ENCODE measurements around the gene POU2F3. TPM values are rescaled to one million over a fixed set of nuclear protein-coding genes. Genes with fewer than 3 reads are reported as not detected.
A peak's percentile ranks its signal among the peaks of the same experiment; 100 is the strongest.

POU2F3 gene
- total RNA-seq, 1 donor from 2014 or later, result 0.05 TPM

DNA sequence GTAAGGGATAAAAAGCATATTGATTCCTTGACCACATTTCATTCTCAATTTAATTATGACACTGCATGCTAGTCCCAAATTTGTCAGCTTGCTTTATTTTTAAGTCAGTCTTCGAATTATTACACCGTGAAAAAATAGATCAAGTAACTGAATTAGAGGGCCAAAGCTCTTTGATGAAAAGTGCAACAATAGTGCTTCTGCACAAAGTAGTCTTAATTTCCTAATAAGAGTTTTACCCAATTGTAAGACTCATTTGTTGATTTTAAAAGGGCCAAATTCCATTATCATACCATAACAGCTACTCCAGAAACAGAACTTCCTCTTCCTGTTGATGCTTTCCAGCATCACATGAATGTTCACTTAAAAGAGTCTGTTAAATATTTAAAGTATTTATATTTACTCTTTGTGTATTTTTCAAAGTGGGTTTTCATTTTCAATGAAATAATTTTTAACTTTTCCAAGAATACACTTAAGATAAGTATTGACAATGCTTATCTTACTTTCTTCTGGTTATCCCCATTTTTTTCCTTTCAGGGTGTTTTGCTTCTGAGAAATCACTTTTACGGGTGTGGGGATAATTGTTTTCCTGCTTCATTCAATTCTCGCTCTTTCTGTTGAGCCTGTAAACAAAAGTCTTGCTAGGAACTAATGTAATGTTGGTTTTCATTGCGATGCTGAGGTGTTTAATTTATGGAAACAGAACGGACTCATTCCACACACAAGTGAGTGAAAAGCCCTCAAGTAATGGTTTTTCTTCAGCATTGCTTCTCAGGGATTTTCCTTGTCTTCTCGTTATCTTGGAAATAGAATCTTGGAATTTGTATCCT, 98.4 kb downstream of the POU2F3 start:
- DNase-seq (ENCODE audit: low read depth), result no peak

DNA sequence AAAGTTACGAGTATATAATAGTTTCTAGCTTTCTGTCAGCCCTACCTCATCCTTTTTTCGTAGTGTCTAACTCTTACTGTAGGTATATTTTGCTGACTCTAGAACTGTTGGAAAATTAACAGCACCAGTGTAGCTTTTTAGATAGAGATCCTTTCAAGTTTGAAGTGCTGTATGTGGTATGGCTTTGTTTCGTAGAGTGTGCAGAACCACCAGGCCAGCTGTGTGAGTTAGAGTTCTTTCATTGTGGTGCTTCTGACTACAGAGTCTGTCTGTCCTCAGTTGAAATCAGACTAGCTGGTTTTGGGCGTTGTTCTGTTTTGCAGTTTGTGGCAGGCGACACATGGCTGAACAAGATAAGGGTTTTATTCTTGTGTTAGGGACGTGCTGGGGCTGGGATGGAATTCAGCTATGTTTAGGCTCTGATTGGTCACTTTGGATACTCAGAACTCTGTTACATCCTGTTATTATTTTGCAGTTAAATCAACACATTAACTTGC, 99.5 kb downstream of the POU2F3 start:
- DNase-seq (ENCODE audit: low read depth), result no peak

DNA sequence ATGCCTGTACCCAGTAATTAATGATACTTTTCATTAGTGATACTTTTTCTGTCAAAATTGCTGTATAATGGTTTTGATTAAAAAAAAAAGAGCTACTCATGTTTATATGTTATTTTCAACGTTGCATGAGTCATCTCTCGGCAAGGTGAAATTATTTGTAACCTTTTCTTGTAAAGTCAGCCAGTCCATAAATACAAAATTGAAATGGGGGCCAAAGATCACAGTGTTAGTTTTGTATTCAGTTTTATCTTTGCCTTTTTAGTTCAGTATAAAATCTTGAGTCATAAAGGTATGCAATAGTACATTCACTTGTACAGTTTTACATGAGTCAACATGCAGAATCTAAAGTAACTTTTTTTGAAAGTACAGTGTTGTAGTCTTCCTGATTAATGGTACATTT, 100.6 kb downstream of the POU2F3 start:
- no peak for DNase-seq (ENCODE audit: low read depth)

DNA sequence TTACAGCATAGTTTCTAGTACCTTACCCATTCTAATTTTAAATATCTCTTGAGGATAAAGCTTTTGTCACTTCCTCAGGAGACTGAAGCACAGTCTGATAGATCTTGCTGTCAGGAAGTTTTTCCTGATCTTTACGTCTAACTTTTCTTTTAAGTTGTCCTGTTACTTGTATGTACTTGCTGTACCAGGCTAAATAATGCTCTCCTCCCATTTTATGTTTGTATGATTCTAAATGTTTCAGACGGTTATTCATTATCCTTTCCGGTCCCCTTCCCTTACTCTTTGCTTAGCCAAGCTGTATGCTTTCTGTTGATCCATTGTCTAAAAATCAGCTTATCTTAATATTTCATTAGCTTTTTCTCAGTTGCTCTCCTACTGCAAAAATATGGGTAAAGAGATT, 102.3 kb downstream of the POU2F3 start:
- no peak for DNase-seq (ENCODE audit: low read depth)

DNA sequence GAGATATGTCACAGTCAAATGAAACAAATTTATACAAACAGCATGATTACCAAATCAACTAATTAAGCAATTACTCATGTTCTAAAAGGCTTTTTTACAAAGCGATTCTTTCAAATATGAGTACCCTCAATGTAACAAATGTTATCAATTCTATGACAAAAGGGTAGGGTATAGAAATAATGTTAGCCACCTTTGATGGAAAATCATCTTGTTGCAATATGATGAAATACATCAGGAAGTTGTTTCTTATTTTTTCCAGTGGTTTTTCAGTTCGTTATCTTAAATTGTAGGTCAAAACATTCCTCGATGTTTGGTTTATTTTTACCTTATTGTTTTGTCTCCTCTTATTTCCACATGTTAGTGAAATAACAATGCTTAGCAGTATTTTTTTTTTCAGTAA, 102.7 kb downstream of the POU2F3 start:
- DNase-seq (ENCODE audit: low read depth), result no peak

DNA sequence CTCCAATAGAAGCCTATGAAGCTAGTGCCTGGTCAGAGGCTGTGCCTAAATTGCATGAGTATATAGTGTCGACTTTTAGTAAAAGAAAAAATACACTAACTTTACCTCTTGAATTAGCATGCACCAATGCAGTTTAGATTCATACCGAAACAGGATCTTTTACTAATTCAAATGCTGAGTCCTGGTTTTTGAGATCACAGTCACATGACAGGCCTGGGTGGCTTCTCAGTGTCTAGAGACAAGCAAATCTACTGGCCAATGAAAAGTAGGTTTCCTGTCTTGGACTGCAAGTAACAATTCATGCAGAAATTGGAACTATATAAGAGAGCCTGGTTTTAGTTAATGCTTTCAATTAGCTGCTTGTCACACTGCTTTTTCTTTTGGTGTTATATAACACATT, 103.5 kb downstream of the POU2F3 start:
- DNase-seq (ENCODE audit: low read depth), result no peak

DNA sequence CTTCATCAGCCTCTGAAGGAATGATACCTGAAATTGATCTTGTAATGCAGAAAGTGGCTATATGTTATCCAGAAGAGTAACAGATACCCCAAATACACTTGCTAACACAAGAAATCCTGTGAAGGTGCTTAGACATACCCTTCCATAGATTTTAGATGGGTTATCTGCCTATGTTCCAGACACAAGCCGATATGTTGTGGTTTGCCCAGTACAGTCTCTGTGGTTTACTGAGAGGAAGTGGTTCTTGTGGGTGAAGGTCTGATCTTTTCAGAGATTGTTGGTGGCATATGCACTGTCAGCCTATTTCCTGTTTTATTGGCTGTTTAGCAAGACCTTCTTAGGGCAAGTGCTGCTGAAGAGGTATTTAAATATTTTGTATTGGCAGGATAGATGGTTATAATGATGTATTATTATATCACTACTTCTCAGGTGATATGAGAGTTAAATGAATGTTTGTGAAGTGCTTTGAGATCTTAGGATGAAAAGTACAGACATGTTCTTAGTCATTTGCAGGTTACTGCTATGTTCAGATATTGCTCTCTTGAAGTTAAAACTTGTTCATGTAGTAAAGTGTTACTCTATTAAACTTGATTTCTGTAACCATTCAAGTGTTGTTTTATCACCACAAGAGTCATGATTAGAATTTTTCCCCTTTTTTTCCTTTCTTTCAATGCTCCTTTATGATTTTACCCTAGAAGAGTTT, 104.5 kb downstream of the POU2F3 start:
- peak; percentile 80 for DNase-seq (ENCODE audit: low read depth)

DNA sequence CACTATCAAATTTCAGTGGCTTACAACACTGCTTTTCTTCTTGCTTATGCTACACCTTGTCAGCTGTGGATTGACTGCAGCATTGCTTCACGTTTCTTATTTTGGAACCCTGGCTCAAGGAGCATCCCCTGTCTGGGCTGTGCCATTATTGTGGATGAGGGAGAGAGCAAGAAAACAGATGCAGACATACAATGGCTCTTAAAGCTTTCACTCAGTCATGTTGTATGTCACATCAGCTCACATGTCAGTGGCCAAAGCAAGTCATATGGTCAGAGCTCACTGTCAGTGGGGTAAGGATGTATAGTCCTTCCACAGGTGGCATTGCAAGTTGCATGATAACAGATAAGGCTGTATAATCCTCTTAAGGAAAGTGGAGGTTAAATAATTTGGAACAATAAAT, 106.3 kb downstream of the POU2F3 start:
- DNase-seq (ENCODE audit: low read depth), result no peak

DNA sequence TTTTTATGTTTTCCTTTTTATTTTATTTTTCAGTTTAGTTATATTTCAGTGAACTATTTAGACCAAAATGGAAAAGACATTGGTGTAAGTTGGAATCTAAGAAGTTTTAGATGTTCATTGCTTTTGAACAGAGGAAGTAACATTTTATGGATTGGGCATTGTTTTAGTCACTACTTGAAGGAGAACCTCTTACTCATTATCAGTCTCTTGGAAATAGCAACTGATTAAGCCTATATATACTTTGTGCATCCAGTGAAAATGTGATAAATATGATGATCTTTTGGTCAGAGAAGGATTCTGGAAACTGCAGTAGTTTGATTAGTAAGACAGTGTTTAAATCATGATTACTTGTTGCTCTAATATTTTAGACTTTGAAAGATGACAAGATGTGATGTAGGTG, 110.7 kb downstream of the POU2F3 start:
- no peak for DNase-seq (ENCODE audit: low read depth)

DNA sequence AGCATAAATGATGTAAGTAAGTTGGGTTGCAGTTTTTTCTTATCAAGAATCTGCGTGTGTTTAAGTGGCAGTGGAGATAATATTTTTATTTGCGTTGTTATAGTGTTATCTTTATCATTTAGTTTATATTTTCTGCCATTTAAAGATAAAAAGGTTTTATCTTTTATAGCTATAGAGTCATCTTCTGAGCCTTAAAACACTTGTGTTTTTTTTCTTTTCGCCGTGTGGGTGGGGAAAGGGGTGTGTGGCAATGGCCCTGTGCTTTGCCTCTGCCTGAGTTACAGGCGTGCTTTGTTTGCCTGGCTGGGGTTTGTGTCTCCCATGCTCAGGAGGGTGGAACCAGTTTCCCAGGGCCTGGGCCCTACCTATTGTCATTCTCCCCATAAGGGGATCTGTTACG, 112.5 kb downstream of the POU2F3 start:
- DNase-seq (ENCODE audit: low read depth), result no peak

DNA sequence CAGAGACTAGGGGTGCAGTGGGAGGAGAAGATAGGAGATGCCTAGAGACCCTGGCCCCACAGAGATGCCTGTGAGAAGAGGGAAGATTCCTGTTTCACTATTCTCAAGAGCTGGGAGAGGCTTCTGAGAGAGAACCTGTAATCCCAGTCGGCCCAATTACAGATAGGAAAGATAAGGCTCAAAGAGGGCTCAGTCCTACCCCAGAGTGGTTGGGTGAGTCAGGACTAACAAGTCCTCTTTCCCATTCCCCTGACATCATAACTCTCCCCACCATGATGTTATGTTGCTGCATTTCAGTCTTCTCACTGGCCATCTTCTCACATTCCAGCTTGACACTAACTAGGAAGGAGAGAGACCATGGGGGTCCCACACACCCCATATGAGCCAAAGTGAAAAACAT, 114.1 kb downstream of the POU2F3 start:
- no peak for DNase-seq (ENCODE audit: low read depth)

DNA sequence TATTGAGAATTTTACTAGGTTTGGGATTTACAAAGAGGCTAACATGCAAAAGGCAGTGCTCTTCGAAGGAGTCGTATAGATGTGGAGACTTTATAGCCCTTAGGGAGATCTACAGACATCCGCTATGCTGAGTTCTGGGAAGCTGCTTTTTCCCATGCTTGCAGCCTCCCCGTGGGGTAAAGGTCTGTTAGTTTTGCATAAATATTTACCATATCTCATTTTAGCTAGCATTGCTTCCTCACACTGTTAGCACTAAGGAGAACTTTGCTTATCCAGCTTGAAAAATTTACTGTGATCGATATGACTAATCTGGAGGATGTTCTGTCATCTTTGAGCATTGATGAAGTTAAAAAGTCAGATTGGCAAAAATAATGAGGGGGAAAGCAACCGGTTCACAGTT, 114.8 kb downstream of the POU2F3 start:
- no peak for DNase-seq (ENCODE audit: low read depth)

DNA sequence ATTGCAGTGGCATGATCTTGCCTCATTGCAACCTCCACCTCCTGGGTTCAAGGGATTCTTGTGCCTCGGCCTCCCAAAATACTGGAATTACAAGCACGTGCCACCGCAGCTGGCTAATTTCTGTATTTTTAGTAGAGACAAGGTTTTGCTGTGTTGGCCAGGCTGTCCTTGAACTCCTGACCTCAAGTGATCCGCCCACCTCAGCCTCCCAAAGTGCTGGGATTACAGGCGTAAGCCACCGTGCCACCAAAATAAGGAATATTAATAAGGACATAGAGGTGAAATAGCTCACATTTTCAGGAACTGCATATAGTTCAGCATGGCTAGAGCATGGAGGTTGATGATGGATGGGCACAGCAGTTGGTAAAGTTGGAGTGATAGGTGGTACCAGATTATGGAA, 117.7 kb downstream of the POU2F3 start:
- no peak for DNase-seq (ENCODE audit: low read depth)

DNA sequence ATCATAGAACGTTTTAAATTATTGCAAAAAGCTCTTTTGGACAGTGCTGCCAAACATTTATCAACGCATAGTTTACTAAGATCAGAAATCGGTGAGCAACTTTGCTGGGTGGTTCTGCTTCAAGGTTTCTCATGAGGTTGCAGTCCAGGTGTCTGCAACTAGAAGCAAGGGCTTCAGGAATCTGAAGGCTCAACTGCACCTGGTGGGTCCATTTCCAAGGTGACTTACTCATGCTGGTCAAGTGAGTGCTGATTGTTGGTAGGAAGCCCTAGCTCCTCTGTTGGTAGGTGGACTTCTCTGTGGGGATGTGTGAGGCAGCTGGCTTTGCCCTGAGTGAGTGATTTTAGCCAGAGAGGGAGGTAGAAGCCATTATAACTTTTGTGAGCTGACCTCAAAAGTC, 118.8 kb downstream of the POU2F3 start:
- no peak for DNase-seq (ENCODE audit: low read depth)

DNA sequence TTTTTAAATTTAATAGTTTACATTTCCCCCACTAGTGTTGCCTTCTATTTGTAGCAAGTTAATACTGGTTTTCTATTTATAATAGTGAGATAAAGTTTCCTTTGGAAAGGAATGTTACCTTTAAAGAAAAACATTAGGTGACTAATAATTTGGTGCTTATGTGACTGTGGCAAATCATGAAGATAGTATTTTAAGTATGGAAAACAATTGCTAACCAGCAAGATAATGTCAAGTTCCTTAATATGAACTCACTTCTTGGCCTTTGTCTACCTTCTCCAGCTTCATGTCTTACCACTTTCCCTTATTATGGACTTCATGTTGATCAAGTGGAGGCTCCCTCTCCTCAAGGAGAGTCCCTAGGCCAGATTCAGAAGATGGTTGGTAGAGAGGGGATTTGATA, 123.5 kb downstream of the POU2F3 start:
- DNase-seq (ENCODE audit: low read depth), result peak; percentile 28

DNA sequence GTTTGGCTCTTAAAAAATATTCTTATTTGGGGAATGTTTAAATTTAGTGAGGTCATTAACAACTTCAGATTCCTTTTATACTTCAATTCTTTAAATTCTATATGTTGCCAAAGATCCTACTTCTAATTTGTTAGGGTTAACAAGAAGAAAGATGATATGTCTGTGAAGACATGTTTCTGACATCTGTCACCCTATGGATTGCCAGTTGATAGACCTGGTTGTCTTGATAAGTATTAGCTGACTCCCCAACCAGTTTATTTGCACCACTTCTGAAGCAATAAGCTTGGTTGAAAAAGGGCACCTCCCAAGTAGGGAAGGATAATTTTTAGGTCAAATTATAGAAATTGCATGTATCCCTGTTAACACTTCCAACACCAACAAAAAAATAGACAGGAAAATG, 125.6 kb downstream of the POU2F3 start:
- DNase-seq (ENCODE audit: low read depth), result no peak

Other genes starting within 250 kb of the POU2F3 start
- 0.69 and 2.4 TPM in 2 replicates for gene TRIM29, start 102.0 kb upstream of the POU2F3 start, total RNA-seq
- gene OAF, start 29.1 kb upstream of the POU2F3 start, total RNA-seq, result 11.1 and 29.1 TPM in 2 replicates
- gene TLCD5, start 85.2 kb downstream of the POU2F3 start, total RNA-seq, result 3.8 and 19.0 TPM in 2 replicates
- gene ARHGEF12, start 96.3 kb downstream of the POU2F3 start, total RNA-seq, result 72.9 and 224 TPM in 2 replicates